ENCODE data around the gene UNC5A.

GRCh38 chr5:176866707-176867310, 56.5 kb downstream of the UNC5A start:
- TF ChIP-seq FOXK2 (IDR thresholded peaks at IDR 0.05) (no peak), BHLHE40 (IDR thresholded peaks at IDR 0.05; ENCODE audit: borderline replicate concordance) (no peak), FOXM1 (IDR thresholded peaks at IDR 0.05; ENCODE audit: borderline replicate concordance) (no peak), SUZ12 (IDR thresholded peaks at IDR 0.05) (no peak), ELF4 (IDR thresholded peaks at IDR 0.05) (no peak), SP1 (IDR thresholded peaks at IDR 0.05) (no peak), NFRKB (IDR thresholded peaks at IDR 0.05) (no peak), L3MBTL2 (conservative IDR thresholded peaks at IDR 0.05) (no peak)

Measured in HEK293T (cell line).